ENCODE measurements around the gene TMEM127.
"Not testable (repeated sequence)": the region's sequence is repeated elsewhere in the genome, so short reads cannot be mapped to it uniquely, and the experiment has no call there.

The TMEM127 gene

GRCh38 chr2:96243843-96244242, 22.0 kb downstream of the TMEM127 start:
- FAIRE-seq (no peak), DNase-seq (ENCODE audit: insufficient read length, low spot score) (no peak)

GRCh38 chr2:96241900-96242611, 23.7 kb downstream of the TMEM127 start:
- FAIRE-seq = peak; percentile 96
- no peak for DNase-seq (ENCODE audit: insufficient read length, low spot score)

- FAIRE-seq = no peak
These were observed 24.6 kb downstream of the TMEM127 start for GRCh38 chr2:96241227-96241626.

DNA sequence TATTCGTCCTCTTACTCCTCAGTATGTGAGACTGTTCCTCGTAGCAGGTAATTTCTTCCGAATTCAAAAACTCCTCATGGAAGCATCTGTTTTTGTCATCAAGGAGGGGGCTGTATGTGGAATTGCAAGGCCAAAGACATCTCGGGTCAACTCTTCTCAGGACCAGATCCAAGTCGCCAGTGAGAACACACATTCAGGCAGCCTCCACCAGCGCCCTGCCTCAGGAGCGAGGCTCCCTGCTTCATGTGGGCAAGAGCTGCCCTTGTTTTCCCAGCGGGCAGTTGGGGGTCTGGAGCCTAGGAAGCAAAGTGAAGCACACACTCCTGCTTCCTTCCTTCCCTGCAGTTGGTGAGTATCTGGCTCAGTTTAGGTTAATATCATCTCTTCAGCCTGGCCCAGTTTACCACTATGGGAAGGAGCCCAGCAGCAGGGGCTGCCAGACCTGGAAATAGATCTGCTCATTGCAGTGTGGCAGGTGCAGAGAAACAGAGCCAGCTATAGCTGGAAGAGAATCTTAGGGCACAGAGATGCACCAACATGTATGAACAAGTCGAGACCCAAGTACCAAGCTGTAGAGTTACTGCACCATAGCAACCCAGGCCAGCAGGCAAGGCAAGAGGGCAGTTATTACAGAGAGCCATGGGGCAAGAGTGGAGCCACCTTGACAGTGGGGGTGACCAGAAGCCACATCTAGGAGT, 25.3 kb downstream of the TMEM127 start:
- DNase-seq (ENCODE audit: insufficient read length, low spot score) = no peak
- FAIRE-seq = no peak

More at GRCh38 chr2:96241227-96241626, 24.6 kb downstream of the TMEM127 start:
- DNase-seq (ENCODE audit: insufficient read length, low spot score) = no peak

GRCh38 chr2:96239745-96240264, 26.0 kb downstream of the TMEM127 start:
- DNase-seq (ENCODE audit: insufficient read length, low spot score) (no peak), FAIRE-seq (no peak)

- DNase-seq (ENCODE audit: insufficient read length, low spot score) = no peak
- FAIRE-seq = no peak
These were observed 26.7 kb downstream of the TMEM127 start for GRCh38 chr2:96239091-96239490.

GRCh38 chr2:96238266-96238665, 27.5 kb downstream of the TMEM127 start:
- no peak for DNase-seq (ENCODE audit: insufficient read length, low spot score)
- FAIRE-seq = no peak

DNA sequence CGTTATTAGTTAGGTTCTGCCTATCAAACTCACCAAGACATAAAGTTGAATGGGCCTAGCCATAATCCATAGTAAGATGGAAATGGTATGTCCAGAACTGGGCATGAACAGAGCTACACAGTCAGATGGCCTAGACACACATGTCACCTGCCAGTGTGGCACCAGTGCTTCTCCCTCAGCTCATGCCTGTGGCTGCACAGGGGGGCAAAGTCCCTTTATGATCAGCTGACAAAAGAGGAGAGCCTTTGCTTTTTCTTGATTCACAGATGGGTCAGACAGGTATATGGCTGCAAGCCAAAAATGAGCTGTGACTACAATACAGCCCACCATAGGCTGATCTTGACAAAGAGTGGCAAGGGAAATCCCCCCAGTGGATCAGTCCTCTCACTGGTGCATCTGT, 28.9 kb downstream of the TMEM127 start:
- no peak for DNase-seq (ENCODE audit: insufficient read length, low spot score)
- FAIRE-seq = no peak

DNA sequence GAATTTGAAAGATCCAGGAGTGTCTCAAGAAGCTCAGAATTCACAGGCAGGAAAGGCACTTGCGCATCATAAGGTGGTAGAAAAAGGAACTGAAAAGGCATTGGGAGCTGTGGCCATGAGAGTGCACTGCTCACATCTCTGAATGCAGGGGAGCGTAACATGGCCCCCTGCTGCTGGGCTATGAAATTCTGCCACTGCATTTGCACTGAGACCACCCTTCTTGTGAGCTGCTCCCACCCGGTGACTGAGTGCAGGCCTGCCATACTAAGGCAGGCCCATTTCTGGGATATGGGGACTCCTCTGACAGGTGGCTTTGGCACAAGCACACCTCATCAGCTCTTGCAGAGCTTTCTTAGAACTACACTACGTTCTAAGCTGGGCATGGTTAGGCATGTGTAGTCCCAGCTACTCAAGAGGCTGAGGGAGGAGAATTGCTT, 31.9 kb downstream of the TMEM127 start:
- peak; percentile 88 for FAIRE-seq

DNA sequence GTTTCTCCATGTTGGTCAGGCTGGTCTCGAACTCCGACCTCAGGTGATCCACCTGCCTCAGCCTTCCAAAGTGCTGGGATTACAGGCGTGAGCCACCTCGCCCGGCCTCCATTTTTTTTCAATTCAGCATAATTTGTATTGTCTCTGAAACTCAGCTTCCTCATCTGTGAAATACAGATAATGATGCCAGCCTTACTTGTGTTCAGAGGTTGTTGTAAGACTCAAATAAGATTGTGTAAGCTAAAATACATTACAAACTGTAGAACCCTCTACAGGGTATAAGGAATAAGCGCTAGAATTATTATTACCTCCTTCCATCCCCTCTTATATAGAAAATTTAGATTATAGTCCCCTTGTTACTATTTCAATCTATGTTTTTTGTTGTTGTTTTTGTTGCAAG, 32.4 kb downstream of the TMEM127 start:
- no peak for DNase-seq (ENCODE audit: insufficient read length, low spot score)
- FAIRE-seq = no peak

More for the DNA sequence above, 31.9 kb downstream of the TMEM127 start:
- DNase-seq (ENCODE audit: insufficient read length, low spot score) = peak; percentile 53

DNA sequence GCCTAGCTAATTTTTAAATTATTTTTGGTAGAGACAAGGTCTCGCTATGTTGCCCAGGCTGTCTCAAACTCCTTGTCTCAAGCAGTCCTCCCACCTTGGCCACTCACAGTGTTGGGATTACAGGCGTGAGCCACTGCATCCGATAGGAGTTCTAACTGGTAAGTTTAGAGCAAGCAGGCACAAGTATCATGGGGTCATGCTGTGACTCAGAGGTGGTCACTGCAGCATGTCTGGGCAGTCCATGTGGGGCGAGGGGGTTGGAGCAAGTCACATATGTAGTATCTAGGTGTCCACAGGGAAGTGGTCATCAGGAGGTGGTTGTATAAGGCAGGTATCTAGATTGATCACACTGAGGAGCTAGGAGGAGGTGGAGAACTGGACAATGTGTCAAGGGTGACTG, 34.5 kb downstream of the TMEM127 start:
- DNase-seq (ENCODE audit: insufficient read length, low spot score) (no peak), FAIRE-seq (no peak)

GRCh38 chr2:96225016-96225533, 40.7 kb downstream of the TMEM127 start:
- DNase-seq (ENCODE audit: insufficient read length, low spot score) = peak; percentile 25
- FAIRE-seq = peak; percentile 97

DNA sequence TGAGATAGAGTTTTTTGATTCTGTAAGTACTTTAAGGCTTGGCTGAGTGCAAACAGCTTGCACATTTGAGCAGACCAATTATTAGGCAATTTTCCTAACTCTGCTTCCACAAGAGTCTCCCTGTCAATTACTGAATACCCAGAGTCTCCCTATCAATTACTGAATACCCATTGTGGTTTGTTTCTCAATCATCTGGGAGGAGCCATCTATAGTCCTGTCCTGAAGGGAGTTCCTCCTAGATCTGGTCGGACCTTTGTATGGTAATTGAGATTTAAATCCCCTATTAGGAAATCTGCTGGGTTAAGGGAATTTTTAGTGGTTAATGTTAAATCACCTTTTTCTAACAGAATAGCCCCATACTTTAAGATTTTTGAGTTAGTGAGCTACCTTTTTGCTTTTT, 44.7 kb downstream of the TMEM127 start:
- not testable (repeated sequence) for FAIRE-seq; DNase-seq (ENCODE audit: insufficient read length, low spot score)

- FAIRE-seq; DNase-seq (ENCODE audit: insufficient read length, low spot score): not testable (repeated sequence)
These were observed 45.8 kb downstream of the TMEM127 start for GRCh38 chr2:96219959-96220358.

DNA sequence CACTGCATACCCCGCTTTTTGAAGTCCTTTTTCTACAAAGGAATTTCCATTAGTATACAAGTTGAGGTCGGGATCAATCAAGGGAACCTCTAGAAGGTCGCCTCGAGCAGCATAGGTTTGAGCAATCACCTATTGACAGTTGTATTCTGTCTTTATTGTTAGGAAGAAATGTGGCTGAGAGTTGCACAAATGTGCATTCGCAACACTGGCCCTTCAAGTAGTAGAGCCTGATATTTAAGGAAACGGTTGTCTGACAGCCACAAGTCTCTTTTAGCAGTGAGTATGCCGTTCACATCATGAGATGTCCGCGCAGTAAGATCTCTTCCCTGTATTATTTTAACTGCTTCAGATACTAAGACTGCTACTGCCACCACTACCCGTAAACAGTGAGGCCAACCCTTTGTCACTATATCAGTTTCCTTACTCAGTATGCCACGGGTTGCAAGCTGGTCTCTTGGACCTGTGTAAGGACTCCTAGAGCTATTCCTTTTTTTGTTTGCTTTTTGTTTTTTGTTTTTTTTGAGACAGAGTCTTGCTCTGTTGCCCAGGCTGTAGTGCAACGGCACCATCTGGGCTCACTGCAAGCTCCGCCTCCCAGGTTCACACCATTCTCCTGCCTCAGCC, 47.2 kb downstream of the TMEM127 start:
- FAIRE-seq (no peak), DNase-seq (ENCODE audit: insufficient read length, low spot score) (no peak)

DNA sequence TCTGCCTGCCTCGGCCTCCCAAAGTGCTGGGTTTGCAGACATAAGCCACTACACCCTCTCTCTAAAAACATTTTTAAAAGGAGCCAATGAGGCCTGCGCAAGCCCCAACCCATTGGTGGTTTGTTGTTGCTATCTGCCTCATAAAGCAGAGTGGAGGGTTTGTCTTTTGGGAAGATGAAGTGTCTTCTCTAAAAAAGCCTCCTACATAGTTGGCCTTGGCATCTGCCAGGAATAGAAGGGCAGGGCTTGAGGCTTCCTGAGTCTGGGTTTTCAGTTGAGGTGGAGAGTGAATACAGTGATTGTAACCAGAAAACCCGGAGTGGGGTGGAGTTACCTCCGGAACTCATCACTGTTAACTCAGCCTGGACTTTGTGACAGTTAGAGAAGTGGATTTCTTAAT, 51.2 kb downstream of the TMEM127 start:
- no peak for DNase-seq (ENCODE audit: insufficient read length, low spot score)
- no peak for FAIRE-seq

GRCh38 chr2:96213379-96213778, 52.4 kb downstream of the TMEM127 start:
- DNase-seq (ENCODE audit: insufficient read length, low spot score) = no peak

GRCh38 chr2:96212339-96212738, 53.5 kb downstream of the TMEM127 start:
- no peak for DNase-seq (ENCODE audit: insufficient read length, low spot score)
- FAIRE-seq = no peak

More at GRCh38 chr2:96213379-96213778, 52.4 kb downstream of the TMEM127 start:
- FAIRE-seq = no peak

DNA sequence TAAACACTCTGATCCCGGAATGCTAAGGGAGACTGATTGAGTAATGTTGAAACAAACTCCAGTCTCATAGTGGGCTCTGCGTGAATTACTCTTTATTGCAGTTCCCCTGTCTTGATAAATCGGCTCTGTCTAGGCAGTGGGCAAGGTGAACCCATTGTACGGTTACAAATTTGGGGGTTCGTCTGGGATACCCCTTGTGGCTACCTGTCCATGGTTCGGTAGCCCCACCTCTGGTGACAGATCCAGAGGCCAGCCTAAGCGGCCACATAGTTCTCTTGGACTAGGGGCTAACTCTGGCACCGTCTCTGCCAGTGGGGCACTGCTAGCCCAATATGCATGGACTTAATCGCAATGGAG, 56.1 kb downstream of the TMEM127 start:
- peak; percentile 35 for FAIRE-seq
- no peak for DNase-seq (ENCODE audit: insufficient read length, low spot score)

DNA sequence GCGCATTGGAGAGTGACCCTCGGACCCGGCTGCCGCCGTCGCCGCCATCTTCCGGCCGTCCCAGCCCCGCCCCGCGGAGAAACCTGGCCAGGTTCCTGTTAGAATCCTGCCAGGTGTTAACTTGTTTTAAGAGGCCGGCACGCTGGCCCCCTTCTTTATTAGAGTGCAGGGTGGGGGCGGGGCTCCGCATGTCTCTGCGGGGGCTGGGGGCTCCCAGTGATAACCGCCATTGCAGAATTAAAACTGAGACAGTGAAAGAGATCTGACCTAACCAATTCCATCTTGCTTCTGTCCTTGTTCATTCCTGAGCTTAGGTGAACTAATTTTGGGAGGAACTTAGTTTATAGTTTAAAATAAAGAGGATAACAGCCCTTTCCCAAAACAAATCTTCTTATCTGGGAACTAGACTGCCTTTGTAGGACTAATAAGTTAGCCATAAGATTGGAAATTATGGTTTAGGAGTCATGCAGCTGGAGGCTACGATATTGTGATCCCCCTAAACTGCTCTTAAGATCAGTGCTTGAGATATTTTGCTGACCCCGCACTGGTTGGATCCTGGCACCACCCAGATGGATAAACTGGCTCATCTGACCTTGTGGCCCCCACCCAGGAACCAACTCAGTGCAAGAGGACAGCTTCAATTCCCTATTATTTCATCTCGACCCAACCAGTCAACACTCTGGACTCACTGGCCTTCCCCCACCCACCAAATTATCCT, 56.6 kb downstream of the TMEM127 start:
- peak; percentile 37 for FAIRE-seq

More for the DNA sequence above, 56.6 kb downstream of the TMEM127 start:
- DNase-seq (ENCODE audit: insufficient read length, low spot score) = no peak
